Measurements from ENCODE around the gene HRG.

Gene HRG, protein sequence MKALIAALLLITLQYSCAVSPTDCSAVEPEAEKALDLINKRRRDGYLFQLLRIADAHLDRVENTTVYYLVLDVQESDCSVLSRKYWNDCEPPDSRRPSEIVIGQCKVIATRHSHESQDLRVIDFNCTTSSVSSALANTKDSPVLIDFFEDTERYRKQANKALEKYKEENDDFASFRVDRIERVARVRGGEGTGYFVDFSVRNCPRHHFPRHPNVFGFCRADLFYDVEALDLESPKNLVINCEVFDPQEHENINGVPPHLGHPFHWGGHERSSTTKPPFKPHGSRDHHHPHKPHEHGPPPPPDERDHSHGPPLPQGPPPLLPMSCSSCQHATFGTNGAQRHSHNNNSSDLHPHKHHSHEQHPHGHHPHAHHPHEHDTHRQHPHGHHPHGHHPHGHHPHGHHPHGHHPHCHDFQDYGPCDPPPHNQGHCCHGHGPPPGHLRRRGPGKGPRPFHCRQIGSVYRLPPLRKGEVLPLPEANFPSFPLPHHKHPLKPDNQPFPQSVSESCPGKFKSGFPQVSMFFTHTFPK

DNA sequence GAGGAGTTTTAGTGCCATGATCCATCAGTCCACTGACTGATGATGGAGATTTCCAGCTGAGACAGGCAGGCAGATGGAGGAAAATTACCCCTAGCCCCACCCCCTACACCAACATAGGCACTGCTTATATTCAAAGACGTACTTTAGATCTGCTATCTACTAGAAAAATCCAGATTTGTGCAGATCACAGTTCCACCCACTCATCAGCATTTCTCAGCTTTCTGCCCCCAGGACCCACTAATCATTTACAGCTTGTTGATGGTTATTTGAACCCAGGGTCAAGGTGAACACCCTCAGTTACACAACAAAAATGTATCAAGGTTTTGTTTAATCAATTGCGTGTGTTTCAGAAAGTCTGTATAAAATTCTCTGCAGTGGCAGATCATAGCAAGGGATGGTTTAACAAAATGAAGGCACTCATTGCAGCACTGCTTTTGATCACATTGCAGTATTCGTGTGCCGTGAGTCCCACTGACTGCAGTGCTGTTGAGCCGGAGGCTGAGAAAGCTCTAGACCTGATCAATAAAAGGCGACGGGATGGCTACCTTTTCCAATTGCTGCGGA, at the start of gene HRG:
Gene HRG (plus strand): TSS at position 390 of the 564 bp plus-strand sequence. CDS start 18 bp downstream, at position 408.
- no peak for TF ChIP-seq GATA1 (IDR thresholded peaks at IDR 0.05; ENCODE audit: low read depth, low read length)
- no peak for DNase-seq

- no peak for DNase-seq
- TF ChIP-seq GATA1 (IDR thresholded peaks at IDR 0.05; ENCODE audit: low read depth, low read length) (no peak), POLR2A (IDR thresholded peaks at IDR 0.05; ENCODE audit: low read length) (no peak)
Observed at GRCh38 chr3:186616299-186616617, 49.6 kb upstream of the HRG start.

- TF ChIP-seq POLR2A (IDR thresholded peaks at IDR 0.05; ENCODE audit: low read length) (no peak), GATA1 (IDR thresholded peaks at IDR 0.05; ENCODE audit: low read depth, low read length) (no peak)
- DNase-seq = peak; percentile 86 to 90
Observed at GRCh38 chr3:186617036-186617946, 48.5 kb upstream of the HRG start.

- no peak for TF ChIP-seq POLR2A (IDR thresholded peaks at IDR 0.05; ENCODE audit: low read length)
- TF ChIP-seq GATA1 (IDR thresholded peaks at IDR 0.05; ENCODE audit: low read depth, low read length) = no peak
- no peak for DNase-seq
Observed at GRCh38 chr3:186618318-186618938, 47.4 kb upstream of the HRG start.

GRCh38 chr3:186619787-186620212, 46.0 kb upstream of the HRG start:
- no peak for DNase-seq
- TF ChIP-seq GATA1 (IDR thresholded peaks at IDR 0.05; ENCODE audit: low read depth, low read length) (no peak), POLR2A (IDR thresholded peaks at IDR 0.05; ENCODE audit: low read length) (no peak)

DNA sequence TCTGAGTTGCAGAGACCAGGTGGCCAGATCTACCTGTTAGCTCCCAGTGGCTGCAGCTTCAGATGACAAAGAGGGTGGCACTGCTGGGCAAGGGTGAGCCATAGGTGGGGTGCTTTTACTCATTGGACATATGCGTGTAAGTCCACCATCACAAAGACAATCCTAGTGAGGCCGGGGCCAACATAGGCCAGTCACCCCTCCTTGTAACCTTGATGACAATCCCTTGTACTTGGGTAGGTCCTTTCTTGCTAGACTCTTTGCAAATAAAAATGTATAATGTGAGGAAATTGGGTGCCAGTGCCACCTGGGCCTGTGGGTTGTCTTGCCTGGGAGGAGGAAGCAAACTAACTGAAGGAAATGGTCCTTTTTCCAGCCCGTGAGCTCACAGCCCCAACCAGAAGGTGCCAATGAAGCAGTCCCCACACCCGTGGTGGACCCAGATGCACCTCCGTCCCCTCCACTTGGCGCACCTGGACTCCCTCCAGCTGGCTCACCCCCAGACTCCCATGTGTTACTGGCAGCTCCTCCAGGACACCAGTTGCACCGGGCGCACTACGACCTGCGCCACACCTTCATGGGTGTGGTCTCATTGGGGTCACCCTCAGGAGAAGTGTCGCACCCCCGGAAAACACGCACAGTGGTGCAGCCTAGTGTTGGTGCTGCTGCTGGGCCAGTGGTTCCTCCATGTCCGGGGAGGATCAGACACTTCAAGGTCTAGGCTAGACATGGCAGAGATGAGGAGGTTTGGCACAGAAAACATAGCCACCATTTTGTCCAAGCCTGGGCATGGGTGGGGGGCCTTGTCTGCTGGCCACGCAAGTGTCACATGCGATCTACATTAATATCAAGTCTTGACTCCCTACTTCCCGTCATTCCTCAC, 45.4 kb upstream of the HRG start:
- DNase-seq = no peak

GRCh38 chr3:186621894-186622650, 43.7 kb upstream of the HRG start:
- TF ChIP-seq POLR2A (IDR thresholded peaks at IDR 0.05; ENCODE audit: low read length) = no peak
- TF ChIP-seq GATA1 (IDR thresholded peaks at IDR 0.05; ENCODE audit: low read depth, low read length) = no peak
- no peak for DNase-seq

More for the DNA sequence above, 45.4 kb upstream of the HRG start:
- TF ChIP-seq GATA1 (IDR thresholded peaks at IDR 0.05; ENCODE audit: low read depth, low read length) = no peak
- TF ChIP-seq POLR2A (IDR thresholded peaks at IDR 0.05; ENCODE audit: low read length) = no peak

GRCh38 chr3:186622651-186623310, 43.0 kb upstream of the HRG start:
- TF ChIP-seq POLR2A (IDR thresholded peaks at IDR 0.05; ENCODE audit: low read length) (no peak), GATA1 (IDR thresholded peaks at IDR 0.05; ENCODE audit: low read depth, low read length) (no peak)

GRCh38 chr3:186624598-186624997, 41.2 kb upstream of the HRG start:
- TF ChIP-seq GATA1 (IDR thresholded peaks at IDR 0.05; ENCODE audit: low read depth, low read length) (no peak), POLR2A (IDR thresholded peaks at IDR 0.05; ENCODE audit: low read length) (no peak)
- no peak for DNase-seq

More at GRCh38 chr3:186622651-186623310, 43.0 kb upstream of the HRG start:
- DNase-seq = no peak

- DNase-seq = no peak
- no peak for TF ChIP-seq GATA1 (IDR thresholded peaks at IDR 0.05; ENCODE audit: low read depth, low read length)
- no peak for TF ChIP-seq POLR2A (IDR thresholded peaks at IDR 0.05; ENCODE audit: low read length)
Observed at GRCh38 chr3:186625600-186626042, 40.2 kb upstream of the HRG start.

DNA sequence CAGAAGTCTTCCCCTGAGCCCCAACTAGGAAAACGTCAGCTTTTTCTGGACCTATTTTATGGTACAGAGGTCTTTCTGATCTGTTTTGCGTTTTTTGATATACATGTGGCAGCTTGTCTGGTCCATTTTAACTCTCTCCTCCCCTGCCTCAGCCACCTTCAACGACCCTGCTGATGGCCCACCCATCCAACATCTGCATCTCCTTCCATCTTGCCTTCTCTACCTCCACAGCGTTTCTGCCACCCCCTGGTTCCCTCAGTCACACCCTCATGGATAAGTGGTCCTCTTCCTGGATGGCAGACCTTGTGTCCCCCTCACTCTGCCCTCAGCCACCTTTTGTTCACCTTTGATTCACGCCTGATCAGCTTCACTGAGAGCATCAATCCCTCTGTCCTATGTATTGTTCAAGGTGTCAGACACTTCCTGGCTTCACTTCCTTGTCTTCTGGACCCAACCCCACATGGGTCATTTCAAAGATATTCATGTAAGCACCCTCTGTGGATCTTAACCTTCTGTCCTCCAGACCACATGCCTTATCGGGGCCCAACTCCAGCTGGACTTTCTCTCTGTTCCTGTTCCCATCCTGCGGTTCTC, 39.5 kb upstream of the HRG start:
- TF ChIP-seq POLR2A (IDR thresholded peaks at IDR 0.05; ENCODE audit: low read length) (no peak), GATA1 (IDR thresholded peaks at IDR 0.05; ENCODE audit: low read depth, low read length) (no peak)
- DNase-seq = no peak
